ENCODE results near the gene CAMK1D. TPM values are rescaled to one million over a fixed set of nuclear protein-coding genes. Genes with fewer than 3 reads are reported as not detected.
A peak's percentile ranks its signal among the peaks of the same experiment; 100 is the strongest.
"Not testable (repeated sequence)": the region's sequence is repeated elsewhere in the genome, so short reads cannot be mapped to it uniquely, and the experiment has no call there.

CAMK1D gene
- total and polyA plus RNA-seq, 2 donors = 11.2 to 14.6 TPM

- not testable (repeated sequence) for H3K27ac ChIP-seq (ENCODE audit: low read depth in 1 of 2, low read length in 1 of 2); H3K4me3 ChIP-seq (ENCODE audit: low read length in 2 of 2); H3K27me3 ChIP-seq (ENCODE audit: control insufficient read depth in 2 of 2, insufficient read depth in 1 of 2, low read length in 1 of 2); H3K9me3 ChIP-seq (ENCODE audit: control insufficient read depth in 2 of 2, insufficient read depth in 1 of 2, low read length in 1 of 2); DNase-seq (ENCODE audit: low read depth in 6 of 9, low spot score in 9 of 9); H3K36me3 ChIP-seq (ENCODE audit: control insufficient read depth in 2 of 2, insufficient read depth in 2 of 2, low read length in 1 of 2)
- peaks cover 0 to 15% of the 10 kb centered on the region in 2 donors for H3K4me1 ChIP-seq (ENCODE audit: control insufficient read depth in 2 of 2, insufficient read depth in 2 of 2, low read length in 2 of 2)
- WGBS = 99% methylated on average over 6 of the region's 6 CpGs
Observed at GRCh38 chr10:12712984-12713316, 363.6 kb downstream of the CAMK1D start.

- WGBS = 57% methylated on average over 9 of the region's 9 CpGs
- Histone ChIP-seq H3K36me3 (ENCODE audit: control insufficient read depth in 2 of 2, insufficient read depth in 2 of 2, low read length in 1 of 2) (no peaks in the 10 kb centered on the region), H3K27me3 (ENCODE audit: control insufficient read depth in 2 of 2, insufficient read depth in 1 of 2, low read length in 1 of 2) (no peaks in the 10 kb centered on the region), H3K27ac (ENCODE audit: low read depth in 1 of 2, low read length in 1 of 2) (no peak overlapping the region), H3K4me3 (ENCODE audit: low read length in 2 of 2) (no peak overlapping the region), H3K4me1 (ENCODE audit: control insufficient read depth in 2 of 2, insufficient read depth in 2 of 2, low read length in 2 of 2) (peaks cover 0 to 12% of the 10 kb centered on the region in 2 donors), H3K9me3 (ENCODE audit: control insufficient read depth in 2 of 2, insufficient read depth in 1 of 2, low read length in 1 of 2) (no peaks in the 10 kb centered on the region)
- DNase-seq (ENCODE audit: low read depth in 6 of 9, low spot score in 9 of 9) = peak in 1 of 9 donors; percentile 42
Observed at GRCh38 chr10:12716042-12716441, 366.7 kb downstream of the CAMK1D start.

GRCh38 chr10:12717981-12718707 lies 368.8 kb downstream of the CAMK1D start:
- Histone ChIP-seq H3K27ac (ENCODE audit: low read depth in 1 of 2, low read length in 1 of 2) (peak overlapping the region in 1 of 2 donors; percentile 52), H3K36me3 (ENCODE audit: control insufficient read depth in 2 of 2, insufficient read depth in 2 of 2, low read length in 1 of 2) (no peaks in the 10 kb centered on the region), H3K27me3 (ENCODE audit: control insufficient read depth in 2 of 2, insufficient read depth in 1 of 2, low read length in 1 of 2) (no peaks in the 10 kb centered on the region), H3K4me1 (ENCODE audit: control insufficient read depth in 2 of 2, insufficient read depth in 2 of 2, low read length in 2 of 2) (peaks cover 0 to 12% of the 10 kb centered on the region in 2 donors), H3K9me3 (ENCODE audit: control insufficient read depth in 2 of 2, insufficient read depth in 1 of 2, low read length in 1 of 2) (no peaks in the 10 kb centered on the region), H3K4me3 (ENCODE audit: low read length in 2 of 2) (no peak overlapping the region)
- 94% methylated on average over 12 of the region's 12 CpGs for WGBS
- DNase-seq (ENCODE audit: low read depth in 6 of 9, low spot score in 9 of 9) = no peak

GRCh38 chr10:12719365-12719764 lies 370.0 kb downstream of the CAMK1D start:
- Histone ChIP-seq H3K4me3 (ENCODE audit: low read length in 2 of 2) (no peak overlapping the region), H3K27me3 (ENCODE audit: control insufficient read depth in 2 of 2, insufficient read depth in 1 of 2, low read length in 1 of 2) (no peaks in the 10 kb centered on the region), H3K27ac (ENCODE audit: low read depth in 1 of 2, low read length in 1 of 2) (peak overlapping the region; percentile 53 to 67), H3K36me3 (ENCODE audit: control insufficient read depth in 2 of 2, insufficient read depth in 2 of 2, low read length in 1 of 2) (no peaks in the 10 kb centered on the region), H3K4me1 (ENCODE audit: control insufficient read depth in 2 of 2, insufficient read depth in 2 of 2, low read length in 2 of 2) (peaks cover 5 to 18% of the 10 kb centered on the region in 2 donors), H3K9me3 (ENCODE audit: control insufficient read depth in 2 of 2, insufficient read depth in 1 of 2, low read length in 1 of 2) (no peaks in the 10 kb centered on the region)
- no peak for DNase-seq (ENCODE audit: low read depth in 6 of 9, low spot score in 9 of 9)
- WGBS = 93% methylated on average over 2 of the region's 2 CpGs

- peak in 2 of 9 donors; percentile 5 to 29 for DNase-seq (ENCODE audit: low read depth in 6 of 9, low spot score in 9 of 9)
- no peaks in the 10 kb centered on the region for H3K27me3 ChIP-seq (ENCODE audit: control insufficient read depth in 2 of 2, insufficient read depth in 1 of 2, low read length in 1 of 2)
- WGBS = 93% methylated on average over 9 of the region's 9 CpGs
Observed at GRCh38 chr10:12720217-12720981, 371.1 kb downstream of the CAMK1D start.

GRCh38 chr10:12721334-12721733 lies 372.0 kb downstream of the CAMK1D start:
- Histone ChIP-seq H3K36me3 (ENCODE audit: control insufficient read depth in 2 of 2, insufficient read depth in 2 of 2, low read length in 1 of 2) (no peaks in the 10 kb centered on the region), H3K9me3 (ENCODE audit: control insufficient read depth in 2 of 2, insufficient read depth in 1 of 2, low read length in 1 of 2) (no peaks in the 10 kb centered on the region), H3K27ac (ENCODE audit: low read depth in 1 of 2, low read length in 1 of 2) (no peak overlapping the region), H3K4me1 (ENCODE audit: control insufficient read depth in 2 of 2, insufficient read depth in 2 of 2, low read length in 2 of 2) (peaks cover 12 to 32% of the 10 kb centered on the region in 2 donors), H3K4me3 (ENCODE audit: low read length in 2 of 2) (no peak overlapping the region), H3K27me3 (ENCODE audit: control insufficient read depth in 2 of 2, insufficient read depth in 1 of 2, low read length in 1 of 2) (no peaks in the 10 kb centered on the region)
- WGBS = 97% methylated on average over 3 of the region's 3 CpGs
- no peak for DNase-seq (ENCODE audit: low read depth in 6 of 9, low spot score in 9 of 9)

More at GRCh38 chr10:12720217-12720981, 371.1 kb downstream of the CAMK1D start:
- H3K27ac ChIP-seq (ENCODE audit: low read depth in 1 of 2, low read length in 1 of 2) = peak overlapping the region; percentile 42 to 67
- H3K4me1 ChIP-seq (ENCODE audit: control insufficient read depth in 2 of 2, insufficient read depth in 2 of 2, low read length in 2 of 2) = peaks cover 12 to 27% of the 10 kb centered on the region in 2 donors
- H3K9me3 ChIP-seq (ENCODE audit: control insufficient read depth in 2 of 2, insufficient read depth in 1 of 2, low read length in 1 of 2) = no peaks in the 10 kb centered on the region
- no peak overlapping the region for H3K4me3 ChIP-seq (ENCODE audit: low read length in 2 of 2)
- no peaks in the 10 kb centered on the region for H3K36me3 ChIP-seq (ENCODE audit: control insufficient read depth in 2 of 2, insufficient read depth in 2 of 2, low read length in 1 of 2)

GRCh38 chr10:12723220-12723619 lies 373.9 kb downstream of the CAMK1D start:
- Histone ChIP-seq H3K9me3 (ENCODE audit: control insufficient read depth in 2 of 2, insufficient read depth in 1 of 2, low read length in 1 of 2) (no peaks in the 10 kb centered on the region), H3K36me3 (ENCODE audit: control insufficient read depth in 2 of 2, insufficient read depth in 2 of 2, low read length in 1 of 2) (no peaks in the 10 kb centered on the region), H3K27ac (ENCODE audit: low read depth in 1 of 2, low read length in 1 of 2) (no peak overlapping the region), H3K4me3 (ENCODE audit: low read length in 2 of 2) (no peak overlapping the region), H3K27me3 (ENCODE audit: control insufficient read depth in 2 of 2, insufficient read depth in 1 of 2, low read length in 1 of 2) (no peaks in the 10 kb centered on the region), H3K4me1 (ENCODE audit: control insufficient read depth in 2 of 2, insufficient read depth in 2 of 2, low read length in 2 of 2) (peaks cover 12 to 32% of the 10 kb centered on the region in 2 donors)
- WGBS = 96% methylated on average over 4 of the region's 4 CpGs
- no peak for DNase-seq (ENCODE audit: low read depth in 6 of 9, low spot score in 9 of 9)

GRCh38 chr10:12724807-12725579 lies 375.6 kb downstream of the CAMK1D start:
- Histone ChIP-seq H3K27ac (ENCODE audit: low read depth in 1 of 2, low read length in 1 of 2) (peak overlapping the region; percentile 53 to 70), H3K36me3 (ENCODE audit: control insufficient read depth in 2 of 2, insufficient read depth in 2 of 2, low read length in 1 of 2) (no peaks in the 10 kb centered on the region), H3K4me3 (ENCODE audit: low read length in 2 of 2) (no peak overlapping the region), H3K27me3 (ENCODE audit: control insufficient read depth in 2 of 2, insufficient read depth in 1 of 2, low read length in 1 of 2) (no peaks in the 10 kb centered on the region), H3K4me1 (ENCODE audit: control insufficient read depth in 2 of 2, insufficient read depth in 2 of 2, low read length in 2 of 2) (peaks cover 14 to 24% of the 10 kb centered on the region in 2 donors), H3K9me3 (ENCODE audit: control insufficient read depth in 2 of 2, insufficient read depth in 1 of 2, low read length in 1 of 2) (no peaks in the 10 kb centered on the region)
- 37% methylated on average over 10 of the region's 10 CpGs for whole genome bisulfite sequencing
- peak in 7 of 9 donors; percentile 40 to 80 (median 58) for DNase-seq (ENCODE audit: low read depth in 6 of 9, low spot score in 9 of 9)

- Histone ChIP-seq H3K4me1 (ENCODE audit: control insufficient read depth in 2 of 2, insufficient read depth in 2 of 2, low read length in 2 of 2) (peaks cover 20 to 27% of the 10 kb centered on the region in 2 donors), H3K27ac (ENCODE audit: low read depth in 1 of 2, low read length in 1 of 2) (peak overlapping the region in 1 of 2 donors; percentile 53)
- DNase-seq (ENCODE audit: low read depth in 6 of 9, low spot score in 9 of 9); H3K4me3 ChIP-seq (ENCODE audit: low read length in 2 of 2); H3K36me3 ChIP-seq (ENCODE audit: control insufficient read depth in 2 of 2, insufficient read depth in 2 of 2, low read length in 1 of 2); H3K27me3 ChIP-seq (ENCODE audit: control insufficient read depth in 2 of 2, insufficient read depth in 1 of 2, low read length in 1 of 2); H3K9me3 ChIP-seq (ENCODE audit: control insufficient read depth in 2 of 2, insufficient read depth in 1 of 2, low read length in 1 of 2): not testable (repeated sequence)
- WGBS = 97% methylated on average over 5 of the region's 5 CpGs
Observed at GRCh38 chr10:12725580-12725888, 376.2 kb downstream of the CAMK1D start.

Measured in thymus (tissue), 11 donors.